22Rv1 (cell line): ENCODE results near the gene TAS2R31.
"Not testable (repeated sequence)": the region's sequence is repeated elsewhere in the genome, so short reads cannot be mapped to it uniquely, and the experiment has no call there.

Experiments used
- H3K27ac ChIP-seq: fragments of 450-650 bp; 2 replicates; pipeline ENCODE4 v1.5.1; 2017
- CTCF ChIP-seq: fragments of 450-650 bp; IDR thresholded peaks from 2 replicates; pipeline ENCODE4 v1.5.1; 2017; ENCODE audit warnings: mild to moderate bottlenecking
- ZFX ChIP-seq: fragments of 450-650 bp; IDR thresholded peaks from 2 replicates; pipeline ENCODE4 v1.6.1; 2017; ENCODE audit warnings: antibody characterized with exemption, borderline replicate concordance

Gene TAS2R31

GRCh38 chr12:11031307-11031706, at the start of gene TAS2R31:
TAS2R31 (minus strand) TSS chr12:11031407; CDS start chr12:11031335, 72 bp downstream.
- H3K27ac ChIP-seq, result no peak within 1 kb of the TSS
- no peak for TF ChIP-seq ZFX
- no peak for TF ChIP-seq CTCF

GRCh38 chr12:11078246-11078645, 47.0 kb upstream of the TAS2R31 start:
- no peak overlapping the region for H3K27ac ChIP-seq
- TF ChIP-seq CTCF (no peak), ZFX (no peak)

- H3K27ac ChIP-seq, result no peak overlapping the region
- TF ChIP-seq CTCF (no peak), ZFX (no peak)
These were observed 44.4 kb upstream of the TAS2R31 start for GRCh38 chr12:11075642-11076041.

GRCh38 chr12:11071414-11071813, 40.2 kb upstream of the TAS2R31 start:
- no peak overlapping the region for H3K27ac ChIP-seq
- TF ChIP-seq CTCF (no peak), ZFX (no peak)

- H3K27ac ChIP-seq, result no peak overlapping the region
- no peak for TF ChIP-seq CTCF
- TF ChIP-seq ZFX, result no peak
These were observed 39.8 kb upstream of the TAS2R31 start for GRCh38 chr12:11070999-11071398.

GRCh38 chr12:11069854-11070365, 38.7 kb upstream of the TAS2R31 start:
- no peak for TF ChIP-seq CTCF
- TF ChIP-seq ZFX, result no peak

GRCh38 chr12:11067514-11067913, 36.3 kb upstream of the TAS2R31 start:
- no peak overlapping the region for H3K27ac ChIP-seq
- TF ChIP-seq CTCF, result no peak
- TF ChIP-seq ZFX, result no peak

More at GRCh38 chr12:11069854-11070365, 38.7 kb upstream of the TAS2R31 start:
- no peak overlapping the region for H3K27ac ChIP-seq

- H3K27ac ChIP-seq, result not testable (repeated sequence)
These were observed 31.0 kb upstream of the TAS2R31 start, which contains the start of gene TAS2R46 for GRCh38 chr12:11062194-11062593. TAS2R46 (minus strand) TSS chr12:11062294; CDS start chr12:11062294, 0 bp downstream.
